ENCODE data around the gene CCM2L. TPM values are rescaled to one million over a fixed set of nuclear protein-coding genes. Genes with fewer than 3 reads are reported as not detected.

CCM2L gene
- total and polyA plus RNA-seq, 2 of the 4 experiments (the other 2 are of a cell fraction), result not detected

DNA sequence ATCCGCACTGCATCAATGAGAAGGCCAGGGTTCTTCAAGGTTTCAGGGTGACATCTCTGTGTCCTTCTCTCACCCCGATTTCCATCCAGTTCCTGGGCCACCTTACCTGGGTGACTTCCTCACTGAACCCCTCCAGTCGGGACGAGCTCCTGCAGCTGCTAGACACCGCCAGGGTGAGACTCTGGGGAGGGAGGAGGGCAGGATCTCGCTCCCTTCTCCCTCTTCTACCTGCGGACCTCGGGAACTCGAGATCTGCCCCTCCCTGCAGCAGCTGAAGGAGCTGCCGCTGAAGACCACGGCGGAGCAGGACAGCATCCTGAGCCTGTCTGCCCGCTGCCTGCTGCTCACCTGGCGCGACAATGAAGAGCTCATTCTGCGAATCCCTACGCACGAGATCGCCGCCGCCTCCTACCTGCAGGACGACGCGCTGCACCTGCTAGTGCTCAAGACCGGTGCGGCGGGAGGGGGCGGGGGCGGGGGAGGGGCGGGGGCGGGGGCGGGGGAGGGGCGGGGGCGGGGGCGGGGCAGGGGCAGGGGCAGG lies 7.5 kb downstream of the CCM2L start:
- Histone ChIP-seq H2BK5ac (ENCODE audit: low read depth, low read length, poor library complexity, severe bottlenecking) (no peak overlapping the region), H3K4me3 (ENCODE audit: insufficient read depth, low read depth, low read length) (no peak overlapping the region), H4K8ac (ENCODE audit: low read depth in 2 of 2, low read length in 2 of 2) (no peak overlapping the region), H3K18ac (ENCODE audit: low read depth, low read length) (no peak overlapping the region), H3K56ac (ENCODE audit: extremely low read depth, insufficient read depth, low read length) (no peak overlapping the region), H3K27ac (ENCODE audit: insufficient read depth, low read length) (no peak overlapping the region), H3K14ac (replicated peaks; ENCODE audit: low read depth, low read length) (no peak overlapping the region), H2BK120ac (ENCODE audit: low read depth, low read length) (no peak overlapping the region), H3K9me1 (ENCODE audit: insufficient read depth, low read length) (no peaks in the 10 kb centered on the region), H3K79me1 (ENCODE audit: low read depth in 1 of 2, low read length in 2 of 2) (no peaks in the 10 kb centered on the region), H2AK5ac (ENCODE audit: low read depth, low read length) (no peak overlapping the region), H3K4ac (ENCODE audit: low read depth, low read length) (no peak overlapping the region), H3K9ac (ENCODE audit: low read depth, low read length) (no peak overlapping the region), H2AK9ac (replicated peaks; ENCODE audit: low read depth, low read length, poor library complexity) (no peak overlapping the region), H2AFZ (replicated peaks; ENCODE audit: low read length, poor library complexity) (no peak overlapping the region), H4K91ac (ENCODE audit: insufficient read depth, low read depth, low read length) (no peak overlapping the region), H2BK20ac (ENCODE audit: low read depth, low read length) (no peak overlapping the region), H4K5ac (ENCODE audit: low read depth, low read length) (no peak overlapping the region), H3K4me2 (ENCODE audit: low read depth, low read length) (no peak overlapping the region), H4K20me1 (ENCODE audit: insufficient read depth, low read length) (no peaks in the 10 kb centered on the region), H3K9me3 (ENCODE audit: control insufficient read depth, insufficient read depth, low read length) (peaks cover 2% of the 10 kb centered on the region; the same call in 1 of the 2 replicates), H2BK15ac (ENCODE audit: low read depth, low read length) (no peak overlapping the region), H3K4me1 (ENCODE audit: control insufficient read depth, insufficient read depth, low read length) (no peaks in the 10 kb centered on the region), H3K36me3 (ENCODE audit: control insufficient read depth, insufficient read depth, low read length) (no peaks in the 10 kb centered on the region), H3K23ac (ENCODE audit: low read depth, low read length) (no peak overlapping the region), H3K27me3 (ENCODE audit: control insufficient read depth, insufficient read depth, low read length) (peaks cover 62% of the 10 kb centered on the region)
- no CpG with 5 or more reads among the region's 35 CpGs for WGBS, 2 experiments (ENCODE audit: extremely low coverage in 2 of 2, insufficient read length in 1 of 2)
- BruUV-seq (replicated peaks), result no TSS peak
- intact Hi-C loops (cut with micrococcal nuclease) (no loop called here), in situ Hi-C loops (cut with MboI; ENCODE audit: low sequenced_read_pairs) (no loop called here), dilution Hi-C loops (cut with HindIII; ENCODE audit: low sequenced_read_pairs, unreplicated experiment) (no loop called here)
- ATAC-seq (ENCODE audit: low read depth) (no peak), DNase-seq (no peak)
- CTCF ChIA-PET, result no interaction called here
- TF ChIP-seq, protein P1, sequence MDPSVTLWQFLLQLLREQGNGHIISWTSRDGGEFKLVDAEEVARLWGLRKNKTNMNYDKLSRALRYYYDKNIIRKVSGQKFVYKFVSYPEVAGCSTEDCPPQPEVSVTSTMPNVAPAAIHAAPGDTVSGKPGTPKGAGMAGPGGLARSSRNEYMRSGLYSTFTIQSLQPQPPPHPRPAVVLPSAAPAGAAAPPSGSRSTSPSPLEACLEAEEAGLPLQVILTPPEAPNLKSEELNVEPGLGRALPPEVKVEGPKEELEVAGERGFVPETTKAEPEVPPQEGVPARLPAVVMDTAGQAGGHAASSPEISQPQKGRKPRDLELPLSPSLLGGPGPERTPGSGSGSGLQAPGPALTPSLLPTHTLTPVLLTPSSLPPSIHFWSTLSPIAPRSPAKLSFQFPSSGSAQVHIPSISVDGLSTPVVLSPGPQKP (IDR thresholded peaks at IDR 0.05; ENCODE audit: borderline replicate concordance, low read depth, low read length), result no peak
- TF ChIP-seq NFE2L2 (IDR thresholded peaks at IDR 0.05; ENCODE audit: low read depth, low read length) (no peak), MAFK (IDR thresholded peaks at IDR 0.05; ENCODE audit: low read depth, low read length) (no peak), BHLHE40 (IDR thresholded peaks at IDR 0.05; ENCODE audit: low read depth, low read length) (no peak), POLR2A (IDR thresholded peaks at IDR 0.05; ENCODE audit: low read depth, low read length) (no peak), RFX5 (IDR thresholded peaks at IDR 0.05; ENCODE audit: low read depth, low read length) (no peak), MAZ (IDR thresholded peaks at IDR 0.05; ENCODE audit: borderline replicate concordance, low read depth, low read length) (no peak), RCOR1 (IDR thresholded peaks at IDR 0.05; ENCODE audit: insufficient replicate concordance, low read length) (no peak), CHD1 (IDR thresholded peaks at IDR 0.05; ENCODE audit: low read depth, low read length) (no peak), RAD21 (IDR thresholded peaks at IDR 0.05; ENCODE audit: low read length) (no peak), FOS (IDR thresholded peaks at IDR 0.05; ENCODE audit: low read depth, low read length) (no peak), MXI1 (IDR thresholded peaks at IDR 0.05; ENCODE audit: borderline replicate concordance, low read depth, low read length) (no peak), SMC3 (IDR thresholded peaks at IDR 0.05; ENCODE audit: low read depth, low read length) (no peak), CEBPB (IDR thresholded peaks at IDR 0.05; ENCODE audit: low read depth, low read length) (no peak)
- TF ChIP-seq, protein P2, sequence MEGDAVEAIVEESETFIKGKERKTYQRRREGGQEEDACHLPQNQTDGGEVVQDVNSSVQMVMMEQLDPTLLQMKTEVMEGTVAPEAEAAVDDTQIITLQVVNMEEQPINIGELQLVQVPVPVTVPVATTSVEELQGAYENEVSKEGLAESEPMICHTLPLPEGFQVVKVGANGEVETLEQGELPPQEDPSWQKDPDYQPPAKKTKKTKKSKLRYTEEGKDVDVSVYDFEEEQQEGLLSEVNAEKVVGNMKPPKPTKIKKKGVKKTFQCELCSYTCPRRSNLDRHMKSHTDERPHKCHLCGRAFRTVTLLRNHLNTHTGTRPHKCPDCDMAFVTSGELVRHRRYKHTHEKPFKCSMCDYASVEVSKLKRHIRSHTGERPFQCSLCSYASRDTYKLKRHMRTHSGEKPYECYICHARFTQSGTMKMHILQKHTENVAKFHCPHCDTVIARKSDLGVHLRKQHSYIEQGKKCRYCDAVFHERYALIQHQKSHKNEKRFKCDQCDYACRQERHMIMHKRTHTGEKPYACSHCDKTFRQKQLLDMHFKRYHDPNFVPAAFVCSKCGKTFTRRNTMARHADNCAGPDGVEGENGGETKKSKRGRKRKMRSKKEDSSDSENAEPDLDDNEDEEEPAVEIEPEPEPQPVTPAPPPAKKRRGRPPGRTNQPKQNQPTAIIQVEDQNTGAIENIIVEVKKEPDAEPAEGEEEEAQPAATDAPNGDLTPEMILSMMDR (conservative IDR thresholded peaks at IDR 0.05; ENCODE audit: low read depth, low read length), result no peak
- TF ChIP-seq, protein P3, sequence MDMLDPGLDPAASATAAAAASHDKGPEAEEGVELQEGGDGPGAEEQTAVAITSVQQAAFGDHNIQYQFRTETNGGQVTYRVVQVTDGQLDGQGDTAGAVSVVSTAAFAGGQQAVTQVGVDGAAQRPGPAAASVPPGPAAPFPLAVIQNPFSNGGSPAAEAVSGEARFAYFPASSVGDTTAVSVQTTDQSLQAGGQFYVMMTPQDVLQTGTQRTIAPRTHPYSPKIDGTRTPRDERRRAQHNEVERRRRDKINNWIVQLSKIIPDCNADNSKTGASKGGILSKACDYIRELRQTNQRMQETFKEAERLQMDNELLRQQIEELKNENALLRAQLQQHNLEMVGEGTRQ (IDR thresholded peaks at IDR 0.05; ENCODE audit: low read depth, low read length), result no peak
- POLR2A ChIA-PET (ENCODE audit: unreplicated experiment), result no interaction called here
